ENCODE results near the gene ADAMTS16.
"Not testable (repeated sequence)": the region's sequence is repeated elsewhere in the genome, so short reads cannot be mapped to it uniquely, and the experiment has no call there.

Gene ADAMTS16, protein sequence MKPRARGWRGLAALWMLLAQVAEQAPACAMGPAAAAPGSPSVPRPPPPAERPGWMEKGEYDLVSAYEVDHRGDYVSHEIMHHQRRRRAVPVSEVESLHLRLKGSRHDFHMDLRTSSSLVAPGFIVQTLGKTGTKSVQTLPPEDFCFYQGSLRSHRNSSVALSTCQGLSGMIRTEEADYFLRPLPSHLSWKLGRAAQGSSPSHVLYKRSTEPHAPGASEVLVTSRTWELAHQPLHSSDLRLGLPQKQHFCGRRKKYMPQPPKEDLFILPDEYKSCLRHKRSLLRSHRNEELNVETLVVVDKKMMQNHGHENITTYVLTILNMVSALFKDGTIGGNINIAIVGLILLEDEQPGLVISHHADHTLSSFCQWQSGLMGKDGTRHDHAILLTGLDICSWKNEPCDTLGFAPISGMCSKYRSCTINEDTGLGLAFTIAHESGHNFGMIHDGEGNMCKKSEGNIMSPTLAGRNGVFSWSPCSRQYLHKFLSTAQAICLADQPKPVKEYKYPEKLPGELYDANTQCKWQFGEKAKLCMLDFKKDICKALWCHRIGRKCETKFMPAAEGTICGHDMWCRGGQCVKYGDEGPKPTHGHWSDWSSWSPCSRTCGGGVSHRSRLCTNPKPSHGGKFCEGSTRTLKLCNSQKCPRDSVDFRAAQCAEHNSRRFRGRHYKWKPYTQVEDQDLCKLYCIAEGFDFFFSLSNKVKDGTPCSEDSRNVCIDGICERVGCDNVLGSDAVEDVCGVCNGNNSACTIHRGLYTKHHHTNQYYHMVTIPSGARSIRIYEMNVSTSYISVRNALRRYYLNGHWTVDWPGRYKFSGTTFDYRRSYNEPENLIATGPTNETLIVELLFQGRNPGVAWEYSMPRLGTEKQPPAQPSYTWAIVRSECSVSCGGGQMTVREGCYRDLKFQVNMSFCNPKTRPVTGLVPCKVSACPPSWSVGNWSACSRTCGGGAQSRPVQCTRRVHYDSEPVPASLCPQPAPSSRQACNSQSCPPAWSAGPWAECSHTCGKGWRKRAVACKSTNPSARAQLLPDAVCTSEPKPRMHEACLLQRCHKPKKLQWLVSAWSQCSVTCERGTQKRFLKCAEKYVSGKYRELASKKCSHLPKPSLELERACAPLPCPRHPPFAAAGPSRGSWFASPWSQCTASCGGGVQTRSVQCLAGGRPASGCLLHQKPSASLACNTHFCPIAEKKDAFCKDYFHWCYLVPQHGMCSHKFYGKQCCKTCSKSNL

DNA sequence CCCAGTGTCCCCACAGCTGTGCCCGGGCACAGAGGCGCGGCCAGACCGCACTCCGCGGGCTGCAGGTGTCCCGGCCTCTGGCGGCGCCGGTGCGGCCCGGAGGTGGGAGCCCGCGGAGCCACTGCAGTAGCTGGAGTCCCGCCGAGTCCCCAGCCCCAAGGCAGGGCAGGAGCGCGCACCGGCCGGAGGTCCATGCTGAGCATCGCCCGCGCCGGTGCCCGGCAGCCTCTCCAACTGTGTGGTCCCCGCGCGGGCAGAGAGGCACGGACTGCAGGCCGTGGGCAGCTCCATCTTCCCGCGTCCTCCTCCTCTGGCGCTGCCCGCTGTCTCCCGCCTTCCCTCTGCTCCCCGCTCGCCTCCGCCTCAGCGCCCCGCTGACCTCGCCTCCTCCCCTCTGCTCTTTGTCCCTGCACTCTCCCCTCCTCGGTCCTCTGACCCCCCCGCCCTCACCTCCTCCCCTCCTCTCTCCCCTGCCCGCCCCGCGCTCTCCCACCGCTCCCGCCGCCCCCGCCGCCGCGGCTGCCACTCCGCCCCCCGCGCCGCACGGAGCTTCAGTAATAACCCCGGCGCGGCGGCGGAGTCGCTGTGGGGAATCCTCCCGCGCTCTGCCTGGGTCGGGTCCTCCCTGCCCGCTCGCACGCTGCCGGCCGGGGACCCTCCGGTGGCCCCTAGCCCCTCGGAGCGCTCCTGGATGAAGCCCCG is at the start of gene ADAMTS16:
Gene ADAMTS16 (plus strand): TSS at position 554 of the 702 bp plus-strand sequence. CDS start 138 bp downstream, at position 692.
- peak; percentile 80 for DNase-seq

DNA sequence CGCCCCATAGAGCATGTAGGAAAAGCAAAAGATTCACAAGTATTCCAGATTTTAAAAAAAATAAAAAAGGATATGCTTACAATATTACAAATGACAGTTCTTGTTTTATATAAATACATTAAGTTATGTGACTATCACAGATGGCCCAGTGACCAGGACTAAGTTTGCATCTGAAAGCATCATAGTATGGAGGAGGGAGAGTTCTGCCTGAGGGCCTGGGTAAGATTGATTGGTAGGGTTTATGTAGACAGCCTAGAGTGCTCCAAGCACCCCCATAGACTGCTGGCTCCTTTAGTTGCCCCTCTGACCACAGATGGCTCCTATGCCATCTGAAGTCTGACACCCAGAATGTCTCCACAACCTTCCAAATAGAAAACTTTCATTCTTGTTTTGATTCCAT is 48.0 kb upstream of the ADAMTS16 start:
- no peak for DNase-seq

- no peak for DNase-seq
Observed at GRCh38 chr5:5100635-5101034, 39.5 kb upstream of the ADAMTS16 start.

- no peak for DNase-seq
Observed at GRCh38 chr5:5101676-5102075, 38.5 kb upstream of the ADAMTS16 start.

- DNase-seq = no peak
Observed at GRCh38 chr5:5103245-5103644, 36.9 kb upstream of the ADAMTS16 start.

DNA sequence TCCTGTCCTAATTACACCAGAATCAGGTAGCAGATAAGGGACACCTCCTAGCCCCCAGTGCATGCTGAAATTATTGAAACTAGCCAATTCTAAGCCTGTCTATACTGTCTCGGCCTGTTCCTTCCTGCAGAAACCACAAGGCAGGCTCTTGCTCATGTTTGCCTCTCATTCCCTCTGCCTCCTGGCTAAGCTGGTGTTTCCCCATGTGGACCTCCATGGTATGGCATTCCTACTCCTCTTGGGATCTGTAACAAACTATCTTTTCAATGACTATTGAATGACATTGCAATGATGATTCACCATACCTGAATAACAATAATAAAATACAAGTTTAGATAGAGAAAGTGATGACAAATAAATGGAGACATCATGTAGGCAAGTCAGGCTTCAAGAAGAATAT is 35.6 kb upstream of the ADAMTS16 start:
- DNase-seq = no peak

DNA sequence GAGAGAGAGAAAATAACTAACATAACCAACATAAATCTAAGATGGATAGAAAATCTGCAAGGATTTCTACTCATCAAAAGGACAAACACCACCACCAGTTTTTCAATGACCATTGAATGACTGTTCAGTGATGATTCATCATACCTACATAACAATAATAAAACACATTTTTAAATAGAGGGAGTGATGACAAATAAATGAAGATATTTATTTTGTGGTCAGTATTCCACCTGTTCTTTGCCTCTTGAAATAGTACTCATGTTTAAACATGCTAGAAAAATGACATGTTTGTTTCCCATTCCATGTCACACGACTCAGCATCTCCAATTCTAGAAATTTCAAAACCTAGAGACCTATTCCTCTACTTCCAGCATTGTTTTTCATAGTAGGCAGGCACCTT is 34.6 kb upstream of the ADAMTS16 start:
- DNase-seq = no peak

DNA sequence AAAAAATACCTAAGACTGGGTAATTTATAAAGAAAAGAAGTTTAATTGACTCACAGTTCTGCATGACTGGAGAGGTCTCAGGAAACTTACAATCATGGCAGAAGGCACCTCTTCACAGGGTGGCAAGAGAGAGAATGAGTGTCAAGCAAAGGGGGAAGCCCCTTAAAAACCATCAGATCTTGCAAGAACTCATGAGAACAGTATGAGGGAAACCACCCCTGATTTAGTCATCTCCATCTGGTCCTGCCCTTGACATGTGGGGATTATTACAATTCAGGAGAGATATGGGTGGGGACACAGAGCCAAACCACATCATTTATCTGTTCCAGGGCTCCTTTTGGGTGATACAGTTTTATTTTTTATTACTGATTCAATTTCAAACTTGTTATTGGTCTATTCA is 23.2 kb upstream of the ADAMTS16 start:
- DNase-seq = no peak

GRCh38 chr5:5122776-5123175 is 17.4 kb upstream of the ADAMTS16 start:
- DNase-seq = no peak

DNA sequence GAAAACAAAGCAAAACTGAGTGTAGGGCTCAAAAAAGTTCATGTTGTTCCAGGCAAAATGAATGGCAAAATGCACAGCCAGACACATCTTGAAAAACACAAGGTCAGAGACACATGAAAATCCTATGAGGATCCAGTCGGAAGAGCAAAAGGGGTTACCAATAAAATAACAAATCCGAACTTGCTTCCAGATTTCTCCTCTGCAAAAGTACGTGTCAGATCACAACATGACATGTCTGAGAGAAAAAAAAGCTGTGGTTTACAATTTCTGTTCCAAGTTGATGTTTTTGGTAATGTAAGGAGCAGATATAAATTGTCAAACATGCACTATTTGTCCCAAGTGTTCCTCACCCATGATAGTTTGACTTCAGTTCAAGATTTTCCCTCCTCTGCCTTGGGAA is 15.9 kb upstream of the ADAMTS16 start:
- DNase-seq = no peak

GRCh38 chr5:5126444-5126843 is 13.7 kb upstream of the ADAMTS16 start:
- no peak for DNase-seq

- no peak for DNase-seq
Observed at GRCh38 chr5:5128766-5129165, 11.4 kb upstream of the ADAMTS16 start.

DNA sequence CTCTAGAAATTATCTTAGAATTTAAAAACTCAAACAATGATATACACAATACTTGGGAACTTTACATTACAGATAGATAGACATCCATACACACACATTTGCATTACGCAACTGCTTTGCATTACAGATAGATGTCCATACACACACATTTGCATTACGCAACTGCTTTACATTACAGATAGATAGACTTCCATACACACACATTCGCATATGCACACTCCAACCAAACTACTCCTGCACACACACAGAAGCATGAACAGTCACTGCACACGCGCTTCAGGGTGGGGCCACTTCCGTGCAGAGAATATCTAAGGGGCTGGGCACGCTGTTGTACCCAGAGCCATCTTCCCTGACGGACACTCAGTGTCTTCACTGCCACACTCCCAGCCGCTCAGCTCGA is 7.9 kb upstream of the ADAMTS16 start:
- no peak for DNase-seq

GRCh38 chr5:5132693-5133295 is 7.3 kb upstream of the ADAMTS16 start:
- no peak for DNase-seq

- DNase-seq = no peak
Observed at GRCh38 chr5:5134107-5134506, 6.0 kb upstream of the ADAMTS16 start.

DNA sequence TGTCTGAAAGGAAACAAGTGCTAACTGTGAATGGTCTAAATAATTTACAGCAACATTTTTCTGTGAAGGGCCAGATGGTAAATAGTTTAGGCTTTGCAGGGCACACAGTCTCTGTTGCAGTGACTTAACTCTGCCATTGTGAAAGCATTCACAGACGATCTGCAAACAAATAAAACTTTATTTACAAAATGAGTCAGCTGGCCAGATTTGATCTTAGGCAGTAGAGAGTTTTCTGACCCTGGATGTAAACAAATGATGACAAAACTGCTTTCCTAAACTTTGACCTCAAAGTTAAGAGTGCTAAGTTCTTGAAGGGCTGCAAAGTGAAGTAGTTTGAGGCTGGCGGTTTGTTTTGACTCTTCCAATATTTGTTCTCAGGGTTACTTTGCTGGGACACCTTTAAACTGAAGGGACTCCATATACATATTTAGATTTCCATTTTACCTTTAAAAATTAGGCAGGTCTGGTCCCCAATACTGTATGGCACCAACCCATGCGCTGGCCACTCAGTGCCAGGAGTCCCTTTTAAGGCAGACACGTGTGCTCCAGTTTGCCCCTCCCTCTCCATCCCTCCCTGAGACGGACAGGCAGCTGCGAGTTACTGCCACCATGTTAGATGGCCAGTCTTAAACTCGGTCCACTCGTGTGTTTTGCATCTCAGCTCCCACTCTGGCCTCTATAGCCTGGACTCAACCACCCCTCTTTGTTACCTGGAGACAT is 4.0 kb upstream of the ADAMTS16 start:
- DNase-seq = no peak

- DNase-seq = not testable (repeated sequence)
Observed at GRCh38 chr5:5137851-5138250, 2.3 kb upstream of the ADAMTS16 start.

GRCh38 chr5:5139336-5139776 is 774 bp upstream of the ADAMTS16 start:
- no peak for DNase-seq

DNA sequence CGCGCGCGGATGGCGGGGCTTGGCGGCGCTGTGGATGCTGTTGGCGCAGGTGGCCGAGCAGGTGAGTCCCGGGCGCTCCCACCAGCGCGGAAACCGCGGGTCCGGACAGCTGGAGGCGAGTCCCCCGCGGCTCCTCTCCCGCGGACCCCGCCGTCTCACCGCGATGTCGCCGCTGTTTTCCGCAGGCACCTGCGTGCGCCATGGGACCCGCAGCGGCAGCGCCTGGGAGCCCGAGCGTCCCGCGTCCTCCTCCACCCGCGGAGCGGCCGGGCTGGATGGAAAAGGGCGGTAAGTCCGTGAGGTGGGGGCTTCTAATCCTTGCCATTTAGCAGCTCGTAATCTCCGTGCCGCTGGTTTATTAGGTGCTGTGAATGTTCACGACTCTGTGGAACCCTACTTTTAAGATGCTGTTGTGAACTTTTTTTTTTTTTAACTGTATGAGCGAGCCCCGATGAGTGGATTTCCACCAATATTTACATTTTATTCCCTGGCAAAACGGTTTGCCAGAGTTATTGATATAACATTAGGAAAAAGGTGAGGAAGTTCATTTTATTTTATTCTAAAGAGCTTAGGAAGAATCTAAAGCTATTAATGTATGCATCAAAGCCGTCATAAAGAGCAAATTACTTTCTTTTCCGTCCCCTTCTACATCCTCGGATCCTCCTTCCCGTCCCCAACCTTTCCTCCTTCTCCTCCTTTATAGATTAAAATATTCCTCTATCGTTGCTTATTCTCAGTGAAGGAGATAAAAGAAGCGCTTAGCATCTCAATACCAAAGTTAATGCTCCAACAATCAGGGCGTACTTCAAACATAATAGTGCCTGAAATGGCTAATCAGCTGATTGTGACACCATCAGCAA is 579 bp downstream of the ADAMTS16 start:
- peak; percentile 67 for DNase-seq

DNA sequence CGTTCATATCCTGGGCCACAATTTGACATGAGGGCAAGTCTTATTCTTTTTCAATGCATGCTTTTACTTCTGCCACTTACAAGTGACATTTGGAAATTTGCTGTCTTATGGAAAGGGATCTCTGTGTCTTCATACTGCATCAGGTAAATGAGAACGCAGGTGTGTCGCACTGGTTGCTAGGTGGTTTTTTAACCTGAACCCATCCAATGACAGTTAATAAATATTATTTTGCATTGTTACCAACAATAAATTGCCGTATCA is 1.1 kb downstream of the ADAMTS16 start:
- peak; percentile 10 for DNase-seq
